ENCODE results near the gene CD109.
"Not testable (repeated sequence)": the region's sequence is repeated elsewhere in the genome, so short reads cannot be mapped to it uniquely, and the experiment has no call there.

CD109 gene

DNA sequence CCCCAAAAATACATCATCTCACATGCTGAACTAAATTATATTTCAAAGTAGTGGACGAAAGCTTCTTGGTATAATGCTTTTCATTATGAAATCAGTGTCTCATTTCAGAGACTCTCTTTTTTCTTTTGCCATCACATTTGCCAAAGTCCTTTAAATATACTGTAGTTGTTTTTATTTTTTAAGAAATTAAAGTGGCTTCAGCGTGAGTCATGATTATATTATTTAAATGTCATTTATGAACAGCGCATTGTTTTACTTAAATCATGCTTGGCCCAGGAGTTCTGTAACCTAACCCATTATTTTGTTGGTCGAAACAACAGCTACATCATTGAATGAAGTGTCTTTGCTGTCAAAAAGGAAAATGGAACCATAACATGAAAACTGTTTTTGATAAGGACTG is 100.9 kb downstream of the CD109 start:
- no peak overlapping the region for H3K4me3 ChIP-seq (ENCODE audit: low read depth, low read length)
- TF ChIP-seq, protein P1, sequence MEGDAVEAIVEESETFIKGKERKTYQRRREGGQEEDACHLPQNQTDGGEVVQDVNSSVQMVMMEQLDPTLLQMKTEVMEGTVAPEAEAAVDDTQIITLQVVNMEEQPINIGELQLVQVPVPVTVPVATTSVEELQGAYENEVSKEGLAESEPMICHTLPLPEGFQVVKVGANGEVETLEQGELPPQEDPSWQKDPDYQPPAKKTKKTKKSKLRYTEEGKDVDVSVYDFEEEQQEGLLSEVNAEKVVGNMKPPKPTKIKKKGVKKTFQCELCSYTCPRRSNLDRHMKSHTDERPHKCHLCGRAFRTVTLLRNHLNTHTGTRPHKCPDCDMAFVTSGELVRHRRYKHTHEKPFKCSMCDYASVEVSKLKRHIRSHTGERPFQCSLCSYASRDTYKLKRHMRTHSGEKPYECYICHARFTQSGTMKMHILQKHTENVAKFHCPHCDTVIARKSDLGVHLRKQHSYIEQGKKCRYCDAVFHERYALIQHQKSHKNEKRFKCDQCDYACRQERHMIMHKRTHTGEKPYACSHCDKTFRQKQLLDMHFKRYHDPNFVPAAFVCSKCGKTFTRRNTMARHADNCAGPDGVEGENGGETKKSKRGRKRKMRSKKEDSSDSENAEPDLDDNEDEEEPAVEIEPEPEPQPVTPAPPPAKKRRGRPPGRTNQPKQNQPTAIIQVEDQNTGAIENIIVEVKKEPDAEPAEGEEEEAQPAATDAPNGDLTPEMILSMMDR (IDR thresholded peaks at IDR 0.05; ENCODE audit: low read depth, low read length): no peak

DNA sequence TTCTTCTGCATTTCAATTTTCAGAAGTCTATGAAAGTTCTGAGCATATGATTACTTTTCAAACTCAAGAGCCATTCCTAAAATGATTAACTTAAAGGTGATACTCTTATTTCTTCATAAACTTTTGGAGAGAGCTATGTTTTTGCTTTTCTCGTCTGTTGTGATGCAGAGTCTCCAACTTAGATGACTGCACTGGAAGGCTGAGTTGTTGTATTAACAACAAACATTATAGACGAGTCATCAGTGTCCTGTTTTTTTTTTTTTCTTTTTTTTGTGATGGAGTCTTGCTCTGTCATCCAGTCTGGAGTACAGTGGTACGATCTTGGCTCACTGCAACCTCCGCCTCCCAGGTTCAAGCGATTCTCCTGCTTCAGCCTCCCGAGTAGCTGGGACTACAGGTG is 101.9 kb downstream of the CD109 start:
- no peak overlapping the region for H3K4me3 ChIP-seq (ENCODE audit: low read depth, low read length)
- TF ChIP-seq, protein P1 (IDR thresholded peaks at IDR 0.05; ENCODE audit: low read depth, low read length): no peak

DNA sequence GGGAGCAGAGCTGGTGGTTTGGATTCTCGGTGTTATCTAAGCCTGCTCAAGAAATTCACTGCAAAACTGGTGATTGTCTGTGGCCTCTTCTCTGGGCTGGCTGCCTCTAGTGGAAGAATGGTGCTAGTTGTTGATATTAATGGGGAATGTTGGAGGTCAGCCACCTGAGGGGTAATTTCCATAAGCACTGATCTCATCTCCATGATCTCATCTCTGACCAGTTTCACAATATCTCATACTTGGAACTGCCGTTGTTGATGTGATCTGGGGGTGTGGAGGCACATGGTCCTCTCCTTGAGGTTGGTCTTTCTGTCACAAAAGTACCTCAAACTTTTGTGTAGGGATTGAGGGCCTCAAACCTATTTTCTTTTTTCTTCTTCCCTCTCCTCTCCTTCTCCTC is 102.6 kb downstream of the CD109 start:
- no peak overlapping the region for H3K4me3 ChIP-seq (ENCODE audit: low read depth, low read length)
- TF ChIP-seq, protein P1 (IDR thresholded peaks at IDR 0.05; ENCODE audit: low read depth, low read length): peak; percentile 63

DNA sequence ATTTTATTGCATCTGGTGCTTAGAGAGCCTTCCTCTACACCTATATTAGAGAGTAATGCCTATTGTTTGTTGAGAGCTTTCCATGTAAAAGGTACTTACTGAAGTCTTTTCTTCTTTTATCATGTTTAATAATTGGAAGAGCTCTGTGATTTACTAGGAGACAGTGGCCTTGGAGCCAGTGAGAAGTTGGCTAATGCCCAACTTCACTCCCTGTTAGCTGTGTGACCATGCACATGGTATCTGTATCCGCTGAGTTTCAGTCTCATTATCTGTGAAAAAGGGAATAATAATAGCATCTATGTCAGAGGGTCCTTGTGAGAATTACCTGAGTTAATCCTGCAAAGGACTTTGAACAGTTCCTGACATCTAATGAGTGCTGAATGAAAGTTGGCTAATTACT is 105.0 kb downstream of the CD109 start:
- H3K4me3 ChIP-seq (ENCODE audit: low read depth, low read length): no peak overlapping the region
- TF ChIP-seq, protein P1 (IDR thresholded peaks at IDR 0.05; ENCODE audit: low read depth, low read length): no peak

DNA sequence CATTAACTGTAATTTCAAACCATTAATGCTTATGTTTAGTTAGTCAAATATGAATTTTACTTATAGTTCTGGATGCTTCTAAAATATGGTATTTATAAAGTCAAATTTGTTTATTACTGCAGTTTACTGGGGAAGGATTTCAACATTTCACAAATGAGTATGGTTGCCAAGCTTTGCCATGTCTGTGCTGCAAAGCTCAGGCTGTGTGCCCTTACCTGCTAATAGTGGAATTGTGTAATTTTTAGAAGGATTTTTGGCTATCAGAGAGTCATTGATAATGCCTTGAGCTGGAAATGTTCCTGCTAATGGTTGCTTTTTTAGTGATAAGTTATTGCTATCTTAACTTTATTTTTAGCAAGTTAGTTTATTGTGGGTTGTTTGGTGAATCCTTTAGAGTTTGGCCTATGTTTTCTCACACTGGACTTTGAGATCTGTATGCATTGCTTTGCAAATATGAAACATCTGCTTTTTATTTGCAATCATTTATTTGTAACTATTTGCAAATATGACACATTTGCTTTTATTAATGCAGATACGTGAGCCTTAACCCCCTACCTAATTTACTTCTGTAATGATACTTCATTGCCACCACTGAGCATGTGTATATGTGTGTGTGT is 105.8 kb downstream of the CD109 start:
- TF ChIP-seq, protein P1 (IDR thresholded peaks at IDR 0.05; ENCODE audit: low read depth, low read length): no peak

DNA sequence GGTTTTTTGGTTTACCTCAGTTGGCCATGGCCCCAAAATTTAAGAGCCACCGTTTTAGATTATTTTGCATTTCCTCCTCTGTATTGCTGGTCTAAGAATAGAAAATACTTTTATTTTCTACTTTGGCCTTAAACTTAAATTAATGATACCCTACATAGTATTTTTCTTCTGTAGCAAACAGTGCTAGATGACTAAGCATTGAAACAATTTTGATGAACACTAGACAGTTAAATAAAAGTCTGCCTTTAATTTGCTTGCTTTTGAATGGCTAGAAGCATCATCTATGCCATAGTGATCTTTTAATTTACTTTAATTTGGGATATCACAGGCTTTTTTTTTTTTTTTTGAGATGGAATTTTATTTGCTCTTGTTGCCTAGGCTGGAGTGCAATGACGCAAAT is 106.4 kb downstream of the CD109 start:
- TF ChIP-seq, protein P1 (IDR thresholded peaks at IDR 0.05; ENCODE audit: low read depth, low read length): no peak
- H3K4me3 ChIP-seq (ENCODE audit: low read depth, low read length): no peak overlapping the region

More for the DNA sequence above, 105.8 kb downstream of the CD109 start:
- no peak overlapping the region for H3K4me3 ChIP-seq (ENCODE audit: low read depth, low read length)

DNA sequence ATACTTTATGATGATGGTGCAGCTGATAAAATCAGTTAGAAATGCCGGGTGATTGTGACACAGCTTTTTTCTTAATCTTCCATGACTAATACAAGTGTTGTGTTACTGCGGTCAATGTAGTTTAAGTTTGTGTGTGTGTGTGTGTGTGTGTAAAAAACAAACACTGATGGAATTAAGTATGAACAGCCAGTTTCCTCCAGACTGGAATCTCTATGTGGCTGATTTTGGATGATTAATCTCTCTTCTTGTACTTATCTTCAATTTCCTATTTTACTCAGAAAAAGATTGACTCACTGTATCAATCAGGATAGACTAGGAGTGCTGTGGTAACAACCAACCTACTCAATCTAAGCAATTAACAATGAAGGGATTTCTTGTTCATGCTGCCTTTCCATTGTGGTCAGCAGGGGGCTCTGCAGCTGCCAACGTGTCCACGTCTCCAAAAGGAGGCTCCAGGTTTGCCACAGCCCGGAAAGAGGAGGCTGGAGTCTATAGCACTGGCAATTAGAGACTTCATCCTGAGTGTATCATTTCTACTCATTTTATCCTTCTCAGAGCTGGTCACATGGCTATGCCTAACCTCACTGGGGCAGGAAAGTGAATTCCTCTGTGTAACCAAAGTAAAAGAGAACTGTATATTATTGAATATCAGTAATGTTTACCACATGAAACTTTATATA is 107.7 kb downstream of the CD109 start:
- TF ChIP-seq, protein P1 (IDR thresholded peaks at IDR 0.05; ENCODE audit: low read depth, low read length): peak; percentile 73

DNA sequence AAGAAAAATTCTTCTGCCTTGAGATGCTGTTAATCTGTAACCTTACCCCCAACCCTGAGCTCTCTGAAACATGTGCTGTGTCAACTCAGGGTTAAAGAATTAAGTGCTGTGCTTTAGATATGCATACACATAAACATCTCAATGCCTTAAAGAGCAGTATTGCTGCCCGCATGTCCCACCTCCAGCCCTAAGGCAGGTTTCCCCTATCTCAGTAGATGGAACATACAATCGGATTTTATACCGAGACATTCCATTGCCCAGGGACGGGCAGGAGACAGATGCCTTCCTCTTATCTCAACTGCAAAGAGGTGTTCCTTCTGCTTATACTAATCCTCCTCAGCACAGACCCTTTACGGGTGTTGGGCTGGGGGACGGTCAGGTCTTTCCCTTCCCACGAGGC is 109.2 kb downstream of the CD109 start:
- not testable (repeated sequence) for H3K4me3 ChIP-seq (ENCODE audit: low read depth, low read length)

More for the DNA sequence above, 107.7 kb downstream of the CD109 start:
- no peak overlapping the region for H3K4me3 ChIP-seq (ENCODE audit: low read depth, low read length)

DNA sequence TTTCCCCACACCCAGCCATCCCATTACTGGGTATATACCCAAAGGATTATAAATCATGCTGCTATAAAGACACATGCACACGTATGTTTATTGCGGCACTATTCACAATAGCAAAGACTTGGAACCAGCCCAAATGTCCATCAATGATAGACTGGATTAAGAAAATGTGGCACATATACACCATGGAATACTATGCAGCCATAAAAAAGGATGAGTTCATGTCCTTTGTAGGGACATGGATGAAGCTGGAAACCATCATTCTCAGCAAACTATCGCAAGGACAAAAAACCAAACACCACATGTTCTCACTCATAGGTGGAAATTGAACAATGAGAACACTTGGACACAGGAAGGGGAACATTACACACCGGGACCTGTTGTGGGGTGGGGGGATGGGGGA is 110.0 kb downstream of the CD109 start:
- not testable (repeated sequence) for H3K4me3 ChIP-seq (ENCODE audit: low read depth, low read length)
